Neuron (in vitro differentiated cells): ENCODE results near the gene CRELD2.

ENCODE experiments used
- H2AFZ ChIP-seq: one replicate; pipeline ENCODE4 v1.6.1; 2013; ENCODE audit warnings: low read depth, mild to moderate bottlenecking, inconsistent platforms, low read length, moderate library complexity
- H3K27me3 ChIP-seq: one replicate; pipeline ENCODE4 v1.6.1; 2013; ENCODE audit warnings: low read length; ENCODE audit not compliant: insufficient read depth
- H3K36me3 ChIP-seq: one replicate; pipeline ENCODE4 v1.6.1; 2013; ENCODE audit warnings: low read length; ENCODE audit not compliant: insufficient read depth
- H3K4me1 ChIP-seq: one replicate; pipeline ENCODE4 v1.6.1; 2013; ENCODE audit warnings: low read length; ENCODE audit not compliant: insufficient read depth
- H3K4me3 ChIP-seq: 2 replicates; pipeline ENCODE4 v1.5.1; 2013; ENCODE audit warnings: mild to moderate bottlenecking, low read length, moderate library complexity
- H3K9me3 ChIP-seq: one replicate; pipeline ENCODE4 v1.6.1; 2013; ENCODE audit warnings: low read length

The CRELD2 gene

GRCh38 chr22:49951678-49951985 is 33.2 kb downstream of the CRELD2 start:
- peaks cover 34% of the 10 kb centered on the region for H3K4me1 ChIP-seq
- no peaks in the 10 kb centered on the region for H3K36me3 ChIP-seq
- H3K4me3 ChIP-seq: no peak overlapping the region
- no peaks in the 10 kb centered on the region for H3K9me3 ChIP-seq
- H3K27me3 ChIP-seq: no peaks in the 10 kb centered on the region
- no peak overlapping the region for H2AFZ ChIP-seq

- Histone ChIP-seq H3K36me3 (no peaks in the 10 kb centered on the region), H3K4me3 (no peak overlapping the region), H3K9me3 (no peaks in the 10 kb centered on the region), H3K27me3 (no peaks in the 10 kb centered on the region), H2AFZ (no peak overlapping the region), H3K4me1 (peaks cover 28% of the 10 kb centered on the region)
Measured at GRCh38 chr22:49951986-49952896, 33.8 kb downstream of the CRELD2 start.

GRCh38 chr22:49953027-49953679 is 34.7 kb downstream of the CRELD2 start:
- H2AFZ ChIP-seq: no peak overlapping the region
- H3K4me3 ChIP-seq: no peak overlapping the region
- no peaks in the 10 kb centered on the region for H3K27me3 ChIP-seq
- peaks cover 20% of the 10 kb centered on the region for H3K4me1 ChIP-seq
- no peaks in the 10 kb centered on the region for H3K9me3 ChIP-seq
- H3K36me3 ChIP-seq: no peaks in the 10 kb centered on the region

- H2AFZ ChIP-seq: no peak overlapping the region
- no peaks in the 10 kb centered on the region for H3K27me3 ChIP-seq
- H3K4me1 ChIP-seq: peaks cover 22% of the 10 kb centered on the region
- no peak overlapping the region for H3K4me3 ChIP-seq
- H3K9me3 ChIP-seq: no peaks in the 10 kb centered on the region
- no peaks in the 10 kb centered on the region for H3K36me3 ChIP-seq
Measured at GRCh38 chr22:49953680-49954344, 35.4 kb downstream of the CRELD2 start.

- Histone ChIP-seq H3K36me3 (no peaks in the 10 kb centered on the region), H3K27me3 (no peaks in the 10 kb centered on the region), H3K4me1 (peaks cover 27% of the 10 kb centered on the region), H3K4me3 (no peak overlapping the region), H3K9me3 (no peaks in the 10 kb centered on the region), H2AFZ (no peak overlapping the region)
Measured at GRCh38 chr22:49954354-49954753, 35.9 kb downstream of the CRELD2 start.

- H2AFZ ChIP-seq: no peak overlapping the region
- no peak overlapping the region for H3K4me3 ChIP-seq
- H3K4me1 ChIP-seq: peaks cover 31% of the 10 kb centered on the region
- no peaks in the 10 kb centered on the region for H3K27me3 ChIP-seq
- no peaks in the 10 kb centered on the region for H3K9me3 ChIP-seq
- no peaks in the 10 kb centered on the region for H3K36me3 ChIP-seq
Measured at GRCh38 chr22:49954991-49955580, 36.7 kb downstream of the CRELD2 start.

- no peaks in the 10 kb centered on the region for H3K36me3 ChIP-seq
- no peak overlapping the region for H3K4me3 ChIP-seq
- H3K27me3 ChIP-seq: no peaks in the 10 kb centered on the region
- H3K9me3 ChIP-seq: no peaks in the 10 kb centered on the region
- H3K4me1 ChIP-seq: peaks cover 28% of the 10 kb centered on the region
- H2AFZ ChIP-seq: no peak overlapping the region
Measured at GRCh38 chr22:49955581-49956417, 37.4 kb downstream of the CRELD2 start.

- Histone ChIP-seq H3K9me3 (no peaks in the 10 kb centered on the region), H3K4me3 (no peak overlapping the region)
Measured at GRCh38 chr22:49956418-49956770, 38.0 kb downstream of the CRELD2 start.

GRCh38 chr22:49956914-49957825 is 38.7 kb downstream of the CRELD2 start:
- Histone ChIP-seq H3K27me3 (no peaks in the 10 kb centered on the region), H3K4me1 (peaks cover 23% of the 10 kb centered on the region), H2AFZ (no peak overlapping the region), H3K4me3 (no peak overlapping the region), H3K36me3 (peaks cover 6% of the 10 kb centered on the region), H3K9me3 (no peaks in the 10 kb centered on the region)

More at GRCh38 chr22:49956418-49956770, 38.0 kb downstream of the CRELD2 start:
- no peaks in the 10 kb centered on the region for H3K27me3 ChIP-seq
- peaks cover 23% of the 10 kb centered on the region for H3K4me1 ChIP-seq
- no peaks in the 10 kb centered on the region for H3K36me3 ChIP-seq
- no peak overlapping the region for H2AFZ ChIP-seq

GRCh38 chr22:49957826-49958365 is 39.5 kb downstream of the CRELD2 start:
- peaks cover 19% of the 10 kb centered on the region for H3K4me1 ChIP-seq
- H3K4me3 ChIP-seq: no peak overlapping the region
- no peaks in the 10 kb centered on the region for H3K27me3 ChIP-seq
- no peak overlapping the region for H2AFZ ChIP-seq
- peaks cover 12% of the 10 kb centered on the region for H3K36me3 ChIP-seq
- H3K9me3 ChIP-seq: peaks cover 4% of the 10 kb centered on the region

- Histone ChIP-seq H3K4me1 (peaks cover 21% of the 10 kb centered on the region), H3K4me3 (no peak overlapping the region), H3K36me3 (peaks cover 17% of the 10 kb centered on the region), H2AFZ (no peak overlapping the region), H3K27me3 (no peaks in the 10 kb centered on the region), H3K9me3 (peaks cover 4% of the 10 kb centered on the region)
Measured at GRCh38 chr22:49958366-49958921, 40.0 kb downstream of the CRELD2 start.
